SK-N-SH (cell line): Measurements from ENCODE around the gene PPIL1. TPM values are rescaled to one million over a fixed set of nuclear protein-coding genes. Genes with fewer than 3 reads are reported as not detected.

ENCODE experiments used
- CTCF ChIA-PET: fragments of 300-600, 350-600 bp; formaldehyde crosslinking; extraction: SDS; loops from one replicate; lab custom pipeline; 2021; lab: Yijun Ruan, JAX
- POLR2A ChIA-PET: fragments of 350-600 bp; sonication (Branson Sonifier 250); formaldehyde crosslinking; extraction: SDS; loops from one replicate; lab custom pipeline; 2020; ENCODE audit warnings: antibody characterized with exemption, inconsistent platforms; lab: Yijun Ruan, JAX
- DNase-seq: peaks from one replicate; pipeline ENCODE4 v3.0.0; 2012
- H2AFZ ChIP-seq: fragments of 200-600 bp; sonication (generic); 2 replicates; pipeline ENCODE4 v1.8.1; 2016; ENCODE audit warnings: antibody characterized with exemption, mild to moderate bottlenecking, low read depth
- H3F3A ChIP-seq: fragments of 200-600 bp; sonication (generic); replicated peaks from 2 replicates; pipeline ENCODE3; 2016; ENCODE audit warnings: antibody characterized with exemption, mild to moderate bottlenecking; ENCODE audit not compliant: insufficient read depth
- H3K27ac ChIP-seq, 2 experiments: fragments of 200-500 bp in 1 of 2; fragments of 200-600 bp in 1 of 2; sonication (Bioruptor generic) in 1 of 2; sonication (generic), shearing (Covaris generic) in 1 of 2; 2 replicates each; pipeline versions ENCODE4 v1.5.1 to v1.6.1; 2014 to 2016; ENCODE audit warnings: low read depth in 2 of 2, inconsistent platforms in 1 of 2, low read length in 1 of 2, mild to moderate bottlenecking in 1 of 2, mixed read lengths in 1 of 2
- H3K27me3 ChIP-seq: fragments of 200-600 bp; sonication (generic), shearing (Covaris generic); 2 replicates; pipeline ENCODE4 v1.6.1; 2016; ENCODE audit warnings: mixed run types; ENCODE audit not compliant: insufficient read depth
- H3K36me3 ChIP-seq, 2 experiments: fragments of 200-500 bp in 1 of 2; fragments of 200-600 bp in 1 of 2; sonication (Bioruptor generic) in 1 of 2; sonication (generic) in 1 of 2; replicated peaks in 1 of 2; 2 replicates each; pipeline versions ENCODE3 to v1.5.1; 2014 to 2016; ENCODE audit warnings: low read length in 1 of 2, mild to moderate bottlenecking in 1 of 2; ENCODE audit not compliant: insufficient read depth in 2 of 2, control insufficient read depth in 1 of 2
- H3K4me1 ChIP-seq, 2 experiments: fragments of 200-500 bp in 1 of 2; fragments of 200-600 bp in 1 of 2; sonication (Bioruptor generic) in 1 of 2; sonication (generic), shearing (Covaris generic) in 1 of 2; 2 replicates each; pipeline versions ENCODE4 v1.5.1 to v1.6.1; 2014 to 2016; ENCODE audit warnings: low read depth in 1 of 2, low read length in 1 of 2, mixed run types in 1 of 2; ENCODE audit not compliant: insufficient read depth in 2 of 2, control insufficient read depth in 1 of 2
- H3K4me2 ChIP-seq: fragments of 200-600 bp; sonication (generic), shearing (Covaris generic); 2 replicates; pipeline ENCODE4 v1.6.1; 2017; ENCODE audit warnings: mixed run types
- H3K4me3 ChIP-seq, 2 experiments: fragments of 200-500 bp in 1 of 2; fragments of 200-600 bp in 1 of 2; sonication (Bioruptor generic) in 1 of 2; sonication (generic), shearing (Covaris generic) in 1 of 2; 2 replicates each; pipeline versions ENCODE4 v1.5.1 to v1.8.1; 2014 to 2016; ENCODE audit warnings: low read depth in 2 of 2, inconsistent platforms in 1 of 2, low read length in 1 of 2, mild to moderate bottlenecking in 1 of 2, mixed read lengths in 1 of 2, moderate library complexity in 1 of 2
- H3K79me2 ChIP-seq: fragments of 200-600 bp; sonication (generic); 2 replicates; pipeline ENCODE4 v1.8.1; 2017; ENCODE audit warnings: mild to moderate bottlenecking; ENCODE audit not compliant: insufficient read depth
- H3K9ac ChIP-seq: fragments of 200-600 bp; sonication (generic); 2 replicates; pipeline ENCODE4 v1.6.1; 2017; ENCODE audit warnings: mixed run types
- H3K9me2 ChIP-seq: fragments of 200-600 bp; sonication (generic); 2 replicates; pipeline ENCODE4 v1.6.1; 2017; ENCODE audit warnings: mixed run types
- H3K9me3 ChIP-seq: fragments of 200-600 bp; sonication (generic); 2 replicates; pipeline ENCODE4 v1.6.1; 2017; ENCODE audit warnings: mixed run types, mild to moderate bottlenecking, moderate library complexity
- H4K20me1 ChIP-seq: fragments of 200-600 bp; sonication (generic); 2 replicates; pipeline ENCODE4 v1.6.1; 2017; ENCODE audit warnings: mild to moderate bottlenecking, mixed run types; ENCODE audit not compliant: insufficient read depth
- ELF1 ChIP-seq: IDR thresholded peaks from 2 replicates; pipeline ENCODE4 v1.4.0; 2012
- EP300 ChIP-seq, 2 experiments: IDR thresholded peaks; 2 replicates each; pipeline versions ENCODE4 v1.4.0 to v1.6.1; 2012; ENCODE audit warnings: borderline replicate concordance in 1 of 2, low read depth in 1 of 2, low read length in 1 of 2
- EZH2phosphoT487 ChIP-seq: fragments of 200-600 bp; sonication (generic); IDR thresholded peaks from 2 replicates; pipeline ENCODE4 v1.6.1; 2017; ENCODE audit warnings: low read depth, mixed run types, mild to moderate bottlenecking, antibody characterized with exemption, moderate library complexity, borderline replicate concordance
- JUND ChIP-seq: IDR thresholded peaks from 2 replicates; pipeline ENCODE4 v1.4.0; 2012
- NRF1 ChIP-seq: IDR thresholded peaks from 2 replicates; pipeline ENCODE4 v1.6.1; 2012; ENCODE audit warnings: low read depth, mild to moderate bottlenecking, low read length
- POLR2AphosphoS5 ChIP-seq: IDR thresholded peaks from 2 replicates; pipeline ENCODE4 v1.6.1; 2012; ENCODE audit warnings: low read depth, low read length
- RXRA ChIP-seq: IDR thresholded peaks from 2 replicates; pipeline ENCODE4 v1.4.0; 2012; ENCODE audit warnings: low read depth, mild to moderate bottlenecking, borderline replicate concordance
- TAF1 ChIP-seq: IDR thresholded peaks from 2 replicates; pipeline ENCODE4 v1.6.1; 2012; ENCODE audit warnings: low read depth, mild to moderate bottlenecking, low read length, moderate library complexity, borderline replicate concordance
- YY1 ChIP-seq: IDR thresholded peaks from 2 replicates; pipeline ENCODE4 v1.4.0; 2012; ENCODE audit warnings: low read depth, mild to moderate bottlenecking
- WGBS: methylation state at CpG from one replicate; pipeline ENCODE4 v1.1.6; 2017; ENCODE audit warnings: low lambda C conversion rate; 5-methylcytosine and 5-hydroxymethylcytosine counted together
- polyA plus RNA-seq, 3 experiments: library from polyadenylated mRNA; depleted of rRNA; stranded (reverse); fragments of >200 nt; gene quantifications; 2 replicates each; pipeline ENCODE4 v1.2.3, GENCODE V29; 2012
- TF ChIP-seq, protein P1 (sequence below): IDR thresholded peaks from 2 replicates; pipeline ENCODE4 v1.4.0; 2012; ENCODE audit warnings: low read depth, borderline replicate concordance
- TF ChIP-seq, protein P2 (sequence below): IDR thresholded peaks from 2 replicates; pipeline ENCODE4; 2012
- TF ChIP-seq, protein P3 (sequence below): fragments of 200-600 bp; sonication (generic); IDR thresholded peaks from 2 replicates; pipeline ENCODE4 v1.6.1; 2017; ENCODE audit warnings: antibody characterized with exemption, mild to moderate bottlenecking, moderate library complexity

The PPIL1 gene
- polyA plus RNA-seq, 1 of the 3 experiments (the other 2 are of a cell fraction): 36.6 TPM

DNA sequence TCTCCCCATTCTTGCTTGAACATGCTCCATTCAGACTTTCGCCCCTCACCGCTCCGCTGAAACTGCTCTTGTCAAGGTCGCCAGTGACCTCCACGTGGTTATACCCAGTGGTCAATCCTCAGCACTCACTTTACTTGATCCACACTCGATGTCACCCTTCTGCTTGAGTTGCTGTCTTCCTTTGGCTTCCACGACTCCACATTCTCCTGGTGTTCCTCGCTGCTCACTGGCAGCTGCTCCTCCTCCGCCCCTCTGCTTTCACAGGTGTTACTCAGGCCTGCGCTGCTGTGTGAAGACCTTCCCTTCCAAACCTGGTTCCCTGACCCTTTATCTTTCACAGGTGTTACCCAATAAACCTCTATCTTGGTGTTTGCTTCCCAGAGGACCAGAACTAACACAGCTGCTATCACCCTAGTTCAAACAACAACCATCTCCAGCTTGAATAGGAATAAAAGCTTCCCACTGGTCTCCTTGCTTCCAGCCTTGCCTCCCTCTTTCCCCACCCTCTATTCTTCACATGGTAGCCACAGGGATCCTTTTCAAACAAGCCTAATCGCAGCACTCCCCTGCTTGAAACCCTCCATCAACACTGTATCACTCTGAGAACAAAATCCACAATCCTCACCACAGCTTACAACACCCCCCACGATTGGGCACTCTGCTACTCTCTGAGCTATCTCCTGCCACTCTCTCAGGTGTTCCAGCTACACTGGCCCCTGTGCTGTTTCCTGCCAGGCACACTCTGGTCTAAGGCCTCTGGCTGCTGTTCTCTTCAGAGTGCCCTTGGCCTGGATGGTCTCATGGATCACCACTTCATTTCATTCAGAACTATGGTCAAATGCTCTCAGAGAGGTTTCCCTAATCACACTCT is 10.7 kb downstream of the PPIL1 start:
- DNase-seq: no peak
- no peak for TF ChIP-seq POLR2AphosphoS5
- no peak for TF ChIP-seq JUND
- TF ChIP-seq, protein P1, sequence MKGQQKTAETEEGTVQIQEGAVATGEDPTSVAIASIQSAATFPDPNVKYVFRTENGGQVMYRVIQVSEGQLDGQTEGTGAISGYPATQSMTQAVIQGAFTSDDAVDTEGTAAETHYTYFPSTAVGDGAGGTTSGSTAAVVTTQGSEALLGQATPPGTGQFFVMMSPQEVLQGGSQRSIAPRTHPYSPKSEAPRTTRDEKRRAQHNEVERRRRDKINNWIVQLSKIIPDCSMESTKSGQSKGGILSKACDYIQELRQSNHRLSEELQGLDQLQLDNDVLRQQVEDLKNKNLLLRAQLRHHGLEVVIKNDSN: no peak
- no peak for TF ChIP-seq ELF1
- no peak for TF ChIP-seq EZH2phosphoT487
- TF ChIP-seq, protein P2, sequence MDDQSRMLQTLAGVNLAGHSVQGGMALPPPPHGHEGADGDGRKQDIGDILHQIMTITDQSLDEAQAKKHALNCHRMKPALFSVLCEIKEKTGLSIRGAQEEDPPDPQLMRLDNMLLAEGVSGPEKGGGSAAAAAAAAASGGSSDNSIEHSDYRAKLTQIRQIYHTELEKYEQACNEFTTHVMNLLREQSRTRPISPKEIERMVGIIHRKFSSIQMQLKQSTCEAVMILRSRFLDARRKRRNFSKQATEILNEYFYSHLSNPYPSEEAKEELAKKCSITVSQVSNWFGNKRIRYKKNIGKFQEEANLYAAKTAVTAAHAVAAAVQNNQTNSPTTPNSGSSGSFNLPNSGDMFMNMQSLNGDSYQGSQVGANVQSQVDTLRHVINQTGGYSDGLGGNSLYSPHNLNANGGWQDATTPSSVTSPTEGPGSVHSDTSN: no peak
- no peak for TF ChIP-seq YY1
- TF ChIP-seq EP300 (IDR thresholded peaks at IDR 0.05; ENCODE audit: borderline replicate concordance in 1 of 2, low read depth in 1 of 2, low read length in 1 of 2): no peak
- TF ChIP-seq RXRA: no peak
- no peak for TF ChIP-seq NRF1
- TF ChIP-seq, protein P3, sequence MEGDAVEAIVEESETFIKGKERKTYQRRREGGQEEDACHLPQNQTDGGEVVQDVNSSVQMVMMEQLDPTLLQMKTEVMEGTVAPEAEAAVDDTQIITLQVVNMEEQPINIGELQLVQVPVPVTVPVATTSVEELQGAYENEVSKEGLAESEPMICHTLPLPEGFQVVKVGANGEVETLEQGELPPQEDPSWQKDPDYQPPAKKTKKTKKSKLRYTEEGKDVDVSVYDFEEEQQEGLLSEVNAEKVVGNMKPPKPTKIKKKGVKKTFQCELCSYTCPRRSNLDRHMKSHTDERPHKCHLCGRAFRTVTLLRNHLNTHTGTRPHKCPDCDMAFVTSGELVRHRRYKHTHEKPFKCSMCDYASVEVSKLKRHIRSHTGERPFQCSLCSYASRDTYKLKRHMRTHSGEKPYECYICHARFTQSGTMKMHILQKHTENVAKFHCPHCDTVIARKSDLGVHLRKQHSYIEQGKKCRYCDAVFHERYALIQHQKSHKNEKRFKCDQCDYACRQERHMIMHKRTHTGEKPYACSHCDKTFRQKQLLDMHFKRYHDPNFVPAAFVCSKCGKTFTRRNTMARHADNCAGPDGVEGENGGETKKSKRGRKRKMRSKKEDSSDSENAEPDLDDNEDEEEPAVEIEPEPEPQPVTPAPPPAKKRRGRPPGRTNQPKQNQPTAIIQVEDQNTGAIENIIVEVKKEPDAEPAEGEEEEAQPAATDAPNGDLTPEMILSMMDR: no peak
- no peak for TF ChIP-seq TAF1
- H3K4me1 ChIP-seq: peaks cover 0 to 24% of the 10 kb centered on the region in 2 experiments; a peak in 2 of 4 replicates
- H3K9me2 ChIP-seq: no peaks in the 10 kb centered on the region
- POLR2A ChIA-PET: interaction anchor here (1.2 kb wide), 1 partner anchor 10 kb away, joined by 3 read pairs; no protein-coding TSS in a partner anchor
- no peaks in the 10 kb centered on the region for H3K9me3 ChIP-seq
- H3K27me3 ChIP-seq: no peaks in the 10 kb centered on the region
- H3K4me2 ChIP-seq: no peak overlapping the region
- 97% methylated on average over 12 of the region's 12 CpGs for WGBS
- H3K27ac ChIP-seq: no peak overlapping the region
- peaks cover 4 to 50% of the 10 kb centered on the region in 2 experiments for H3K36me3 ChIP-seq
- CTCF ChIA-PET: interaction anchor here (1.0 to 3.7 kb wide), 5 partner anchors 12 to 562 kb away, joined by 3 to 33 read pairs (median 5); no protein-coding TSS in a partner anchor
- no peaks in the 10 kb centered on the region for H3F3A ChIP-seq
- H3K79me2 ChIP-seq: peaks cover 64% of the 10 kb centered on the region
- no peak overlapping the region for H3K9ac ChIP-seq
- no peaks in the 10 kb centered on the region for H4K20me1 ChIP-seq
- H3K4me3 ChIP-seq: no peak overlapping the region
- H2AFZ ChIP-seq: no peak overlapping the region
